HCT116 (cell line): ENCODE data around the gene TCFL5. TPM values are rescaled to one million over a fixed set of nuclear protein-coding genes. Genes with fewer than 3 reads are reported as not detected.

Source experiments
- ATAC-seq: fragments of 200-7000 bp; cut with Tn5 transposase; 2 replicates; pipeline ENCODE4 v1.9.1; 2020; ENCODE audit warnings: mild to moderate bottlenecking, moderate library complexity
- BruUV-seq: library from RNA; stranded (reverse); fragments of 400-500 nt; replicated peaks from 2 replicates; lab custom pipeline; 2021; lab: Mats Ljungman, UMichigan
- CTCF ChIA-PET: fragments of 300-600 bp; sonication (Branson Sonifier 250); formaldehyde crosslinking; loops from one replicate; lab custom pipeline; 2021; ENCODE audit warnings: antibody characterized with exemption; lab: Charles Lee
- POLR2A ChIA-PET: fragments of 300-600, 350-600 bp; sonication (Branson Sonifier 250); formaldehyde crosslinking; loops from one replicate; lab custom pipeline; 2021; ENCODE audit warnings: antibody characterized with exemption; lab: Charles Lee
- RAD21 ChIA-PET, 2 experiments: fragments of 300-600 bp; sonication (Branson Sonifier 250); formaldehyde crosslinking; loops; one replicate each; lab custom pipeline; 2023; ENCODE audit warnings: low total read pairs in 2 of 2; ENCODE audit not compliant: uncharacterized antibody in 2 of 2, unreplicated experiment in 2 of 2, low non-redundant PET in 1 of 2; lab: Charles Lee
- DNase-seq: peaks from one replicate; pipeline ENCODE4 v3.0.0-alpha.2; 2010; ENCODE audit warnings: low read depth, low spot score
- H2AFZ ChIP-seq: fragments of 200-600 bp; shearing (Covaris generic), sonication (generic); 2 replicates; pipeline ENCODE4 v1.6.1; 2017; ENCODE audit warnings: low read depth, mixed run types, mixed read lengths, antibody characterized with exemption, low read length; ENCODE audit not compliant: poor library complexity, severe bottlenecking
- H3K27ac ChIP-seq: 2 replicates; pipeline ENCODE4 v1.5.1; 2012; ENCODE audit warnings: low read depth, low read length
- H3K27me3 ChIP-seq: fragments of 200-600 bp; sonication (generic); 2 replicates; pipeline ENCODE4 v1.6.1; 2016; ENCODE audit warnings: mixed run types, low read length, mixed read lengths; ENCODE audit not compliant: insufficient read depth
- H3K36me3 ChIP-seq, 2 experiments: fragments of 200-500 bp in 1 of 2; fragments of 200-600 bp in 1 of 2; sonication (Bioruptor generic) in 1 of 2; sonication (generic) in 1 of 2; 2 replicates each; pipeline versions ENCODE4 v1.5.1 to v1.6.1; 2014 to 2016; ENCODE audit warnings: low read length in 2 of 2, inconsistent platforms in 1 of 2, mixed read lengths in 1 of 2, mixed run types in 1 of 2; ENCODE audit not compliant: insufficient read depth in 2 of 2, control insufficient read depth in 1 of 2
- H3K4me1 ChIP-seq, 2 experiments: fragments of 200-600 bp in 1 of 2; sonication (generic) in 1 of 2; 2 replicates each; pipeline versions ENCODE4 v1.5.1 to v1.6.1; 2012 to 2017; ENCODE audit warnings: low read length in 2 of 2, inconsistent platforms in 1 of 2, mild to moderate bottlenecking in 1 of 2, mixed read lengths in 1 of 2, mixed run types in 1 of 2, moderate library complexity in 1 of 2; ENCODE audit not compliant: insufficient read depth in 2 of 2, control insufficient read depth in 1 of 2
- H3K4me2 ChIP-seq: fragments of 200-600 bp; sonication (generic); 2 replicates; pipeline ENCODE4 v1.6.1; 2017; ENCODE audit warnings: mixed run types, low read length, mixed read lengths
- H3K4me3 ChIP-seq, 2 experiments: fragments of 200-600 bp in 1 of 2; sonication (generic) in 1 of 2; replicated peaks in 1 of 2; 2 replicates each; pipeline ENCODE4 v1.5.1; 2011 to 2016; ENCODE audit warnings: low read length in 2 of 2, control low read depth in 1 of 2, low read depth in 1 of 2, mild to moderate bottlenecking in 1 of 2, mixed read lengths in 1 of 2, mixed run types in 1 of 2
- H3K79me2 ChIP-seq: fragments of 200-600 bp; sonication (generic); 2 replicates; pipeline ENCODE4 v1.6.1; 2017; ENCODE audit warnings: mild to moderate bottlenecking, mixed run types, low read length, moderate library complexity, mixed read lengths; ENCODE audit not compliant: insufficient read depth
- H3K9ac ChIP-seq: fragments of 200-600 bp; sonication (generic); 2 replicates; pipeline ENCODE4 v1.6.1; 2016; ENCODE audit warnings: low read length, mixed read lengths
- H3K9me2 ChIP-seq: fragments of 200-600 bp; sonication (generic), shearing (Covaris generic); 2 replicates; pipeline ENCODE4 v1.6.1; 2017; ENCODE audit warnings: mixed run types, mild to moderate bottlenecking, moderate library complexity; ENCODE audit not compliant: insufficient read depth
- H3K9me3 ChIP-seq, 2 experiments: fragments of 200-500 bp in 1 of 2; fragments of 200-600 bp in 1 of 2; sonication (Bioruptor generic) in 1 of 2; sonication (generic) in 1 of 2; 2 replicates each; pipeline ENCODE4 v1.6.1; 2014 to 2017; ENCODE audit warnings: low read length in 2 of 2, mixed read lengths in 2 of 2, inconsistent platforms in 1 of 2, low read depth in 1 of 2, mild to moderate bottlenecking in 1 of 2, mixed run types in 1 of 2, moderate library complexity in 1 of 2; ENCODE audit not compliant: control insufficient read depth in 1 of 2, insufficient read depth in 1 of 2
- H4K20me1 ChIP-seq: fragments of 200-600 bp; sonication (generic), shearing (Covaris generic); 2 replicates; pipeline ENCODE4 v1.6.1; 2017; ENCODE audit warnings: mixed run types, mild to moderate bottlenecking, moderate library complexity; ENCODE audit not compliant: insufficient read depth
- CBX3 ChIP-seq: IDR thresholded peaks from 2 replicates; pipeline ENCODE4 v1.6.1; 2012; ENCODE audit warnings: low read depth
- CEBPB ChIP-seq: IDR thresholded peaks from 2 replicates; pipeline ENCODE4 v1.6.1; 2012; ENCODE audit warnings: low read depth
- ELF1 ChIP-seq: IDR thresholded peaks from 2 replicates; pipeline ENCODE4 v1.6.1; 2012; ENCODE audit warnings: low read depth, borderline replicate concordance
- EZH2 ChIP-seq: fragments of 200-600 bp; sonication (generic); IDR thresholded peaks from 2 replicates; pipeline ENCODE4 v1.6.1; 2017; ENCODE audit warnings: antibody characterized with exemption, mixed run types
- EZH2phosphoT487 ChIP-seq: fragments of 200-600 bp; IDR thresholded peaks from 2 replicates; pipeline ENCODE4 v1.6.1; 2018; ENCODE audit warnings: antibody characterized with exemption, borderline replicate concordance
- FOSL1 ChIP-seq: IDR thresholded peaks from 2 replicates; pipeline ENCODE4 v1.6.1; 2012; ENCODE audit warnings: low read depth
- POLR2AphosphoS5 ChIP-seq: IDR thresholded peaks from 2 replicates; pipeline ENCODE4 v1.6.1; 2011; ENCODE audit warnings: mild to moderate bottlenecking, low read depth, low read length, moderate library complexity
- RAD21 ChIP-seq: IDR thresholded peaks from 2 replicates; pipeline ENCODE4 v1.6.1; 2012; ENCODE audit warnings: low read depth, mild to moderate bottlenecking
- TCF7L2 ChIP-seq: IDR thresholded peaks from 2 replicates; pipeline ENCODE4 v1.7.0; 2011; ENCODE audit warnings: borderline replicate concordance, inconsistent platforms; ENCODE audit not compliant: insufficient read depth, insufficient read length; ENCODE audit errors: extremely low read depth
- YY1 ChIP-seq: IDR thresholded peaks from 2 replicates; pipeline ENCODE4 v1.6.1; 2011; ENCODE audit warnings: low read length, low read depth, moderate library complexity, mild to moderate bottlenecking; ENCODE audit not compliant: insufficient replicate concordance; ENCODE audit errors: extremely low read depth
- intact Hi-C: fragments of 100-400 bp; cut with micrococcal nuclease; formaldehyde crosslinking; loops from 2 replicates; pipeline ENCODE4 v1.10.0; 2022
- total RNA-seq: library from RNA; stranded (reverse); gene quantifications from one replicate; pipeline ENCODE4 v1.2.1, GENCODE V29; 2021; ENCODE audit not compliant: unreplicated experiment
- TF ChIP-seq, protein P1 (sequence below), 3 experiments: fragments of 200-600 bp in 1 of 3; sonication (generic) in 1 of 3; IDR thresholded peaks in 2 of 3; conservative IDR thresholded peaks in 1 of 3; 2 replicates each; pipeline ENCODE4 v1.5.1; 2012 to 2017; ENCODE audit warnings: low read depth in 2 of 3, low read length in 2 of 3, antibody characterized with exemption in 1 of 3, borderline replicate concordance in 1 of 3, control low read depth in 1 of 3, mild to moderate bottlenecking in 1 of 3, mixed read lengths in 1 of 3, mixed run types in 1 of 3, moderate library complexity in 1 of 3; ENCODE audit not compliant: insufficient read depth in 1 of 3
- TF ChIP-seq, protein P2 (sequence below): IDR thresholded peaks from 2 replicates; pipeline ENCODE4 v1.6.1; 2012

Gene TCFL5
- total RNA-seq, 1 experiment from 2014 or later, result 20.4 TPM

GRCh38 chr20:62893700-62894099, 32.1 kb upstream of the TCFL5 start:
- Histone ChIP-seq H3K36me3 (peaks cover 54 to 61% of the 10 kb centered on the region in 2 experiments), H3K27ac (no peak overlapping the region), H2AFZ (no peak overlapping the region), H3K9me3 (no peaks in the 10 kb centered on the region), H3K27me3 (no peaks in the 10 kb centered on the region), H4K20me1 (no peaks in the 10 kb centered on the region), H3K4me1 (no peaks in the 10 kb centered on the region), H3K79me2 (no peaks in the 10 kb centered on the region), H3K4me2 (no peak overlapping the region), H3K4me3 (no peak overlapping the region), H3K9me2 (no peaks in the 10 kb centered on the region), H3K9ac (no peak overlapping the region)
- no TSS peak for BruUV-seq
- DNase-seq (no peak), ATAC-seq (peak; percentile 53)
- RAD21 ChIA-PET, result no interaction called here
- POLR2A ChIA-PET, result no interaction called here
- no peak for TF ChIP-seq CBX3
- 0 out of 2 replicates have a peak, but pooled peaks have one; percentile 6 for TF ChIP-seq RAD21
- TF ChIP-seq, protein P1, sequence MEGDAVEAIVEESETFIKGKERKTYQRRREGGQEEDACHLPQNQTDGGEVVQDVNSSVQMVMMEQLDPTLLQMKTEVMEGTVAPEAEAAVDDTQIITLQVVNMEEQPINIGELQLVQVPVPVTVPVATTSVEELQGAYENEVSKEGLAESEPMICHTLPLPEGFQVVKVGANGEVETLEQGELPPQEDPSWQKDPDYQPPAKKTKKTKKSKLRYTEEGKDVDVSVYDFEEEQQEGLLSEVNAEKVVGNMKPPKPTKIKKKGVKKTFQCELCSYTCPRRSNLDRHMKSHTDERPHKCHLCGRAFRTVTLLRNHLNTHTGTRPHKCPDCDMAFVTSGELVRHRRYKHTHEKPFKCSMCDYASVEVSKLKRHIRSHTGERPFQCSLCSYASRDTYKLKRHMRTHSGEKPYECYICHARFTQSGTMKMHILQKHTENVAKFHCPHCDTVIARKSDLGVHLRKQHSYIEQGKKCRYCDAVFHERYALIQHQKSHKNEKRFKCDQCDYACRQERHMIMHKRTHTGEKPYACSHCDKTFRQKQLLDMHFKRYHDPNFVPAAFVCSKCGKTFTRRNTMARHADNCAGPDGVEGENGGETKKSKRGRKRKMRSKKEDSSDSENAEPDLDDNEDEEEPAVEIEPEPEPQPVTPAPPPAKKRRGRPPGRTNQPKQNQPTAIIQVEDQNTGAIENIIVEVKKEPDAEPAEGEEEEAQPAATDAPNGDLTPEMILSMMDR (IDR thresholded peaks at IDR 0.05 in 2 of 3, conservative IDR thresholded peaks at IDR 0.05 in 1 of 3; ENCODE audit: borderline replicate concordance in 1 of 3, insufficient read depth in 1 of 3, low read depth in 2 of 3, low read length in 2 of 3), result peak in 2 of 3 experiments; percentile 10 to 41; a peak in 2 of 6 replicates
- intact Hi-C loops, result no loop called here
- CTCF ChIA-PET, result interaction anchor here (1.2 to 1.4 kb wide), 2 partner anchors 13 to 18 kb away, joined by 3 read pairs; no protein-coding TSS in a partner anchor

DNA sequence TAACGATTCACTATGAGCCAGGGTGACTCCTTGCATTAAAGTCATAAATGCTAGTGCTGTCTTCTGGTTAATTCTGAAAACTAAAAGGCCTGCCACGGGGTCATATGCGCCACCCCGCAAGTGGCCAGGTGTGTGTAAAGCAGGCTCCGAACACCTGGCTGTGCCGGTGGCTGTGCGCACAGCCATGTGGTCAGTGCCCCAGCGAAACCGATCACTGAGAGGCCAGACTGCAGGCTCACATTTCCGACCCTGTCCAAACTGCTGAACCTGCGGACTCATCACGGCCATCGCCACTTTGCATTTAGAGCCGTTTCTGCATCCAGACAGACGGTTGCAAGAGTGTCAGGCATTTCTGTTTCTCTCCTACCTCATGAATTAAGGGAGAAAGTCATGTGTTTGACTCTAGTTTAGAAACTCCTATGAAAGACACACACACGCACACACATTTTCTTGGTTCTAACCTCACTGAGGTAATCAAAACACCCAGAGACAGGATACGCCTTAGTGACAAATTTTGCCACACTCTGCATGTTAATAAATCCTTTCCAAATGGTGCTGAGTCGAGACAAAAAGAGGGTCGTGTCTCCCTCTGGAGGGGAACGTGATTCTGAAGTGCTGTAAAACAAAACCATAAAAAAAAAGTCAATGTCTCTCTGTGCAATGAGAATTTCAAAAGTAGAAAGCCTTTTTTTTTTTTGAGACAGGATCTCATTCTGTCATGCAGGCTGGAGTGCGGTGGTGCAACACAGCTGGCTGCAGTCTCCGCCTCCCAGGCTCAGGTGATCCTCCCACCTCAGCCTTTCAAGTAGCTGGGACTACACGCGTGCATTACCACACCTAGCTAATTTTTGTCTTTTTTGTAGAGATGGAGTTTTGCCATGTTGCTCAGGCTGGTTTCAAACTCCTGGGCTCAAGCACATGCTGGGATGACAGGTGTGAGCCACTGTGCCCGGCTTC, 31.0 kb upstream of the TCFL5 start:
- Histone ChIP-seq H2AFZ (no peak overlapping the region), H3K4me3 (no peak overlapping the region), H3K9me3 (no peaks in the 10 kb centered on the region), H3K4me2 (no peak overlapping the region), H4K20me1 (no peaks in the 10 kb centered on the region), H3K9me2 (no peaks in the 10 kb centered on the region), H3K79me2 (no peaks in the 10 kb centered on the region), H3K4me1 (no peaks in the 10 kb centered on the region), H3K27ac (no peak overlapping the region), H3K27me3 (no peaks in the 10 kb centered on the region), H3K36me3 (peaks cover 54 to 66% of the 10 kb centered on the region in 2 experiments), H3K9ac (no peak overlapping the region)
- BruUV-seq, result TSS peak; percentile 19
- DNase-seq (no peak), ATAC-seq (no peak)
- CTCF ChIA-PET, result no interaction called here
- RAD21 ChIA-PET, result interaction anchor here in 1 of 2 experiments (0.7 kb wide), 1 partner anchor 60 kb away, joined by 3 read pairs; no protein-coding TSS in a partner anchor
- POLR2A ChIA-PET, result no interaction called here
- intact Hi-C loops, result no loop called here
- TF ChIP-seq EZH2phosphoT487, result no peak
- no peak for TF ChIP-seq FOSL1
- TF ChIP-seq, protein P1 (IDR thresholded peaks at IDR 0.05 in 2 of 3, conservative IDR thresholded peaks at IDR 0.05 in 1 of 3; ENCODE audit: borderline replicate concordance in 1 of 3, insufficient read depth in 1 of 3, low read depth in 2 of 3, low read length in 2 of 3), result no peak
- TF ChIP-seq, protein P2, sequence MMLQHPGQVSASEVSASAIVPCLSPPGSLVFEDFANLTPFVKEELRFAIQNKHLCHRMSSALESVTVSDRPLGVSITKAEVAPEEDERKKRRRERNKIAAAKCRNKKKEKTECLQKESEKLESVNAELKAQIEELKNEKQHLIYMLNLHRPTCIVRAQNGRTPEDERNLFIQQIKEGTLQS, result no peak
- no peak for TF ChIP-seq ELF1
- TF ChIP-seq YY1, result no peak
- TF ChIP-seq EZH2, result no peak
- TF ChIP-seq POLR2AphosphoS5, result no peak
- TF ChIP-seq CBX3, result no peak
- no peak for TF ChIP-seq TCF7L2
- TF ChIP-seq CEBPB, result no peak
- no peak for TF ChIP-seq RAD21
